Endometrium (tissue), 2 donors: Measurements from ENCODE around the gene OPALIN.
"Not testable (repeated sequence)": the region's sequence is repeated elsewhere in the genome, so short reads cannot be mapped to it uniquely, and the experiment has no call there.

Experiments used
- FAIRE-seq: peaks from 2 replicates; lab custom pipeline; 2012; peaks lifted over from hg19 to GRCh38; lab: Jason Lieb, UNC
- donor health status: control.
- donor health status: control.

Gene OPALIN

DNA sequence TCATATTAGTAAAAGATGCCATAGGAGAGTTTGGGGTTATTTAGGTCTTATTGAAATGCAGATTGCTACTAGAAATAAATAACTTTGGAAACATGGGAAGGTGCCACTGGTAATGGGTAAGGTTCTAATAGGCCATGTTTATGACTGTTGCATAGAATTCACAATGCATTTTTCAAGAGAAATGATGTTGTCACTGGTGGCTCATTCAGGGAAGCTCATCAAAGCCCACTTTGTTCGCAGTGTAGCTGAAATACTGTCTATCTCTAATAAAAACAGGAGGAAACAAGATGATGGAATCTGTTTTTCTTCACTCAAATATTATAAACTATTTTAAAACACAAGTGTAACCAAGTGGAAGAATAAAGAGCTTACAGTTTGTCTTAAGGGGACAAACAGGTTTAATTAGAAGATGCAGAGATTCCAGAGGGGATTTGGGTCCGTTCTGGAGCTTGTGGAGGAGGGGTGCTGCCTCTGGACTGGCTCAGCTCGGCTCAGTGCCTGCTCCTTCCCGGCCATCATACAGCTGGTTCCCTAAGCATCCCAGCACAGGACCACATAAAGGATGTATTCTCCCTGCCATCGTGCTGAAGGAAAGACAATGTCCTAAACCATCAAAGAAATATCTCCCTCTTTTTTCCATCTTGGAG, 20.4 kb downstream of the OPALIN start:
- FAIRE-seq = no peak

DNA sequence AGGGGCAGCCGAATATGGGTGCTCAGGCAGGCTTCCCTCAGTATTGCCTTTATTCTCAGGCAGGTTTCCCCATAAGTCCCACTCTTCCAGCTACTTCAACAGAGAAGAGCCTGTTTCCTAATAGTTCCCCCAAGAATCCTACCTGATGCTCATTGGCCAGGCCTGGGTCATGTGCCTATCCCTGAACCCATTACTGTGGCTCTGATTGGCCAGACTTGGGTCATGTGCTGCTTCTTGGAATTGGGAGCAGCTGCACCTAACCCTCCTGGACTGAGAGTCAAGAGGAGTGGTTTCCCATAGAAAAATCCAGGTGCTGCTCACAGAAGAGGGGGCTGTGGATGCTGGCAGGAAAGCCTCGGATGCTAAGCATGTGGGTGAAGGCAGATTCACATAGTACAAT, 21.7 kb downstream of the OPALIN start:
- no peak for FAIRE-seq

DNA sequence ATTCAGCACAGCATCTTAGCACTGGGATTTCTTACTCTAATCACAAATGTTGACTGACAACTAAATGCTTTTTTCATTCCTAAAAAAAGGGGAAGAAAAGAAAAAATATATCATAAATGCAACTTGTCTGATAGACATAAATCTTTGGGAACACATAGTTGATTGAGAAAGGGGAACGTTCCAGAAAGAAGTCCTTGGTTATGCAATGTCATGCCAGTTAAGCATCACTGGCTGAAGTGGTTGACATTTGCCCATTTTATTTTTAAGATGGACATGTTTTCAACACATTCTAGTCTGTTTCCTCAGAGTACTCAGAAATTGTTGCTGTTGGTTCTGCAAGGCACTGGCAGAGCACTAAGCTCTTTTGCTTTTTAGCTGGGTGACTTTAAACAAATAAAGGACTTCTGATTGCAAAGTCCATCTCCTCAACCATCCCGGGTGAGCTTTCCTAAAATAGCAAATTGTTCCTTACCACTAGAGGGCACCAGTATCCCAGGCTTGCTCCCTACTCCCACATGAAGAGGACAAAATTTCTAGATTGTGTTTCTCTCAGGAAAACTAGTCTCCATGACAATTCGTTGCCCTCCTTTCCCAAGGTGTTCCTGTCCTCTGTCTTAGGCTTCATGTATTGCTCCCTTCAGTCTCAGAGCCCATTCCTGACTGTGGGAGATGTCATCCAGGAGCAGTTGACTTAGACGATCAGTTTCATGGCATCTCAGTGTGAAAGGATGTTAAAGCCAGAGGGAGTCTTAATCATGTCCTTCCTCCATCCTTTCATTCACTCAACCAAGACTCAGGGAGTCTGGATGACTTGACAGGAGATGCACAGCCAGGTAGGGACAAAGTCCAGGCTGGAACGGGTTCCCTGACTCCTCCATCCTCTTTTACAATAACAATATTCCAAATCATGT, 23.9 kb downstream of the OPALIN start:
- no peak for FAIRE-seq

DNA sequence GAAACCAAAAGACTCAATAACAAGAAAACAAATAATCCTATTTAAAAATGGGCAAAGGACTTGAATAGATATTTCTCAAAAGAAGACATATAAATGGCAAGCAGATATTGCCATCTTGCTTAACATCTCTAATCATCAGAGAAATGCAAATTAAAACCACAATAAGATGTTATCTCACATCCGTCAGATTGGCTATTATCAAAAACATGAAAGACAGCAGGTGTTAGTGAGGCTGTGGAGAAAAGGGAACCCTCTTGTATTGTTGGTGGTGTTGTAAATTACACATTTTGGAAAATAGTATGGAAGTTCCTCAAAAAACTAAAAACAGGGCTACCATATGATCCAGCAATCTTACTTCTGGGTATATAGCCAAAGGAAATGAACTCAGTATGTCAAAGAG, 25.7 kb downstream of the OPALIN start:
- FAIRE-seq = no peak

DNA sequence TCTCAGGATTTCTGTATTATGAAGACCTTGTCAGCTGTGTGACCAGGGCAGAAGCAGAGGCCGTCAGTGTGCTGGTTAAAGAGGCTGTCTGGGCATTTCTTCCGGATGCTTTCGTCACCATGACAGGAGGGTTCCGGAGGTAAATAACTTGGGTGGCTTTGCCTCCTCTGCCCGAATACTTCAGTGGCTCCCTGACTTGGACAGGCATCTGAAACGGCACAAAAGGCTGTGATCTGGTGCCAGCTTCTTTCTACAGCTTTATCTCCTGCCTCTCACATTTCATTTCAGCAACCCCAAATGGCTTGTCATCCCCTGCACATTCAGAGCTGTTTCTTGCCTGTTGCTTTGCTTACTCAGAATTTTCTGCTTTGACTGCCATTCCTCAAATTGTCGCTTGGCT, 31.3 kb downstream of the OPALIN start:
- FAIRE-seq = no peak

DNA sequence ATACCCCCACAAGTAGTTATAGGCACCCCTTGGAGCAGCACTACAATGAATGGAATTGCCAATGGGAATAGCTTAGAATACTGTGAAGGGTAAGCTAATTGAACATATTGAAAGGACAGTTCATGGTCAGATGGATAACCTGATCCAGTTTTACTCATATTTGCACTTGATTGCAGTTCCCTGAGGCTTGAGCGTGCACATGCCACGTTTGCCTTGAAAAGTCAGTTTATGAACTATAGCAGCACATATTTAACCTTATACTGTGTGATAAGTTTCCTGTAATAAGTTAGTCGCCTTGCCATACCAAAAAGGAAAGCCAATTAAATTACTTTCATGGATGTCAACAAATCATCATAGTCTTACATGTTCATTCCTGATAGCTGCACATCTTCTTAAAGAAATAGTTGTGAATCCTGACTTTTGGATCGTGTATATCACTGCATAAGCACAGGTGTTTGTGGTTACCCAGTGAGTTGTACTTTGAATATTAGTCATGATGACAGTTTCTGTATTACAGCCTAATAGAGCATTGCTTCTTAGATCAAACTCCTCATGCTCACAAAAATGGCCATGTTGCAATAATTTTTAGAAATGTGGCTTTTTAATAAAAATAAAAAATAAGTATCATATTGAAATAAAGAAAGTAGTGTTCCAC, 33.0 kb downstream of the OPALIN start:
- no peak for FAIRE-seq

DNA sequence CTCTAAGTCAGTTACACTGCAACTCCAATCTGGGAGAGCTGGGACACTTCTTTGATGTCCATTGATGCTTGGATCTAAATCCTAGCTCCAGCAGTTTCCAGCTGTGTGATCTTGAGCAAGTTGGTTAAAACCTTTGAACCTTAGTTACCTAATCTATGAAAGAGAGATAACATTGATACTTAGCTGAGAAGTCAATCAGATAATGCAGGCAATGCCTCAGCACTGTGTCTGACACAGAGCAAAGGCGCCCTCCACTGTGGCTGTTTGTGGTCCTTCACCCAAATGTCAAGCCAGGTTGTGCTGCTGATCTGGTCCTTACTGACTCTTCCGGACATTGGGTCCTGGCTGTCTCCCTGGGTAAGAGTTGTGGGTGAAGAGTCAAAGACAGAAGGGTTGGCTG, 34.4 kb downstream of the OPALIN start:
- FAIRE-seq = no peak

DNA sequence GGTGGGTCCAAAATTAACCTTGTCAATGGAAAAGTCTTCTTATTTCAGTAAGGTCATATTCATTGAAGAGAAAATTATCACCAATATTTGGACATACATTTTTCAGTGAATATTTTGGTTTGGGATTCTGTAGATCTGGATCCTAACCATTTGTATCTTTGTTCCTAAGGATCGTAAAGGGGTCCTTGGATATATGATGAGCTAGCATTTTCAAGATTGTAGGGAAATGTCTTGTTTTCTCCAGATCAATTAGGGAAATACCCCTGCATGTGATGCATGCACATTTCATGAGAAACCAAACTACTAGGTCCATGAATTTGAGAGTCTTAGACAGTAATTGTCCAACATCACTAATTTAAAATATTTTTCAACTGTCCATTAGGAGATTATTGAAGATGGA, 36.5 kb downstream of the OPALIN start:
- FAIRE-seq = no peak

DNA sequence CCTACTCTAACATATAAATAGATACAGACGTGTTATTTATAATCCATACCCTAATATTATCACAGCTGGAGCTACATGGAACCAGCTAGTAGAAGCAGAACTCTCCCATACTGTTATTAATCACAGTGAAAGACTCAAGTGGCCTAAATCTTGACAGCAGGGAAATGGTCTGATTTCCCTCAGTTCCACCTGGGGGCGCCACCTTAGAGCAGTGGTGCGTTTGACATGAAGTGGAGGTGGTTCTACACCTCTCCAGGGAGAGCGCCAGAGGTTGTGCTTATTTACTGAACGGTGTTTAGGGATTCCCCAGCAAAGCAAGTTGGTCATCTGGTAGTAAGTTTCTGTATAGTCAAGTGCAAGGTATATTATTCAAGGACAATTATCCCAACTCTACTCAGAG, 37.0 kb downstream of the OPALIN start:
- FAIRE-seq = no peak

DNA sequence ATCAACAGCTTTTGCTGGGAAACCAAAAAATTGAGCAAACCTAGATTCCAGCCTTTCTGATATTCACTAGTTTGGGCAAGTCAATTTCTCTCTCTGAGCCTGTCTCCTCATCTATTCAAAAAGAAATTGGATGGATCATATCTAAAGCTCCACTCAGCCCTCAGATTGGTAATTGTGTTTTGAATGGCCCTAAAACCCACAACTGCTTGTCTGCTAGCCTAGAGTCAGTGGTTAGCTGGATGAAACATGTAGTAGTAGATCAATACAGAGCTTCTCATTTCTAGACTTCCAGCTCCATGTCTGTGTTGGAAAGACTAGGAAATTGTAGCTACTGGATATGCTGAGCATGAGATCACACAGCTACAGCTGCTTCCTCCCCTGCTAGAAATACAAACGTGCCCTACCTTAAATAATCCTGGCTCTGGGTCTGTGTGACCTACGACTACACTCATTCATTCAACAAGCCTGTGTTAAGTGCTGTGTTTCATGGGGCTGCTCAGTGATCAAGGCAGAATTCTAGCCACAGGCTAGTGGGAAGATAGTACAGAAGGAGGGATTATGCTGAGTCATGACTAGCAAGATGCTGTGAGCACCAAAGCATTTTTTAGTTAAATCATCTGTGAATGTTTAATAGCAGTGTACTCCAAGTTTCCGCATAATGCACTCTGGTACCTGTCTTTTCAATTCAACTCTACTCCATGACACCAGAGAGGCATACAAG, 38.9 kb downstream of the OPALIN start:
- FAIRE-seq = no peak

DNA sequence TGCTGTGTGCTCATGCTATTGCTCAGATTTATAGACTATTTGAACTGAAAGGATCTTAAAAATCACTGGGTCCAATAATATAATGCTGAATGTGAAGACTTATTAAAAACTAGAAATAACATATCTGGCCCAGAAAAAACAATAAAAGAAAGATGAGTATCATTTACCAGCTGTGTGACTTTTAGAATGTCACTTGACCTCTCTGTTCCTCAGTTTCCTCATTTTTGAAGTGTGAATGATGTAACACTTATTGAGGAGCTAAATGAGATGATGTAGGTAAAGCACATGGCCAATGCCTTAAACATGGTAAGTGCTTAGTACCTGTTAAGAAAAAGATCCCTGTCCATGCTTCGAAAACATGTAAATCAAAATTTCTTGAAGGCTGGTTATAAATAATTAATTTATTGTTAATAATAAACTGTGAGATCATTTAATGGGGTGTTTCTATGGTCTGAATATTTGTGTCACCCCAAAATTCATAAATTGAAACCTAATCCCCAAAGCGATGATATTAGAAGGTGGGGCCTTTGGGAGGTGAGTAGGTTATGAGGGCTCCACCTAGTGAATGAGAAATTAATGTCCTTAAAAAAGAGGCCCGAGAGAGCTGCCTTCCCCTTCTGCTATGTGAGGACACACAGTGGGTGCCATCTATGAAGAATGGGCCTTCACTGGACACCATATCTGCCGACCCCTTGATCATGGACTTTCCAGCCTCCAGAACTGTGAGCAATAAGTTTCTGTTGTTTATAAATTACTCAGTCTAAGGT, 41.6 kb downstream of the OPALIN start:
- no peak for FAIRE-seq

DNA sequence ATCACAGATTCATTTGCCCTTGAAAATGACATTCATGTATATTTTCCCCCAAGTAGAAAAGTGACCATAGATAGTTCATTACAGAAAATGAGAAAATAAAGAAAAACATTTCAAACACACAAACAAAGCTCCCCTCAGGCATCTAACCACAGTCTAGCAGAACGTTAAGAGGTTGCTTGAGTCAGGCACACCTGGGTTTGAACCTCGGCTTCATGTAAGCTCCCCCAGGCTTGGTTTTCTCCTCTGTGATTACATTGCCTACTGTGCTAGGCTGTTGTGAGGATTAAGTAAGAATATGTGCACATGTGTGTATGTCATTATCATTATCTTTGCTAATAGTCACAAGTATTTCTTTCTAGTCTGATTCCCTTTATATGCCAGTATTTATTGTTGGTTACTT, 45.5 kb downstream of the OPALIN start:
- no peak for FAIRE-seq

DNA sequence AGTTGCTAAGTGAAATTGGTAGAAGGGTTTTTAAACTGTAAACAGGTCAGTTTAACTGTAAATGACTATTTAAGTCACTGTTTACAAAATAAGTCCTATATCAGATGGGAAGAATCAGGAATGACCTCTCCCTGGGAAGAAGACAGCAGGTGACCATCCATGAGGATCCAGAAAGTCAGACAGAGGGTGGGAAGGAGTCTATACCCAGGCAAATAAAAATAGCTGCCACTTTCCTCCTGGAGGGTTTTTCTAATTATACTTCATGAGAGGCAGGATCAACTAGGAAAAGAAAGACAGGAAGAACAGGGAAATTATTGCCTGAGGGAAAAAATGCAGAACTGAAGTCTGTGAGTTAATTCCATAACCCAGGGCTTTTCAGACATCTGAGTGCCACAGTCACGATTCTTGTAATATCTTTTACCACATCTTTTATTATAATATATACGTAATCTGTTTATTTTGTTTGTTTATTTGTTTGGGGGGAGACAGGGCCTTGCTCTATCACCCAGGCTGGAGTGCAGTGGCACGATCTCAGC, 47.6 kb downstream of the OPALIN start:
- FAIRE-seq = no peak

DNA sequence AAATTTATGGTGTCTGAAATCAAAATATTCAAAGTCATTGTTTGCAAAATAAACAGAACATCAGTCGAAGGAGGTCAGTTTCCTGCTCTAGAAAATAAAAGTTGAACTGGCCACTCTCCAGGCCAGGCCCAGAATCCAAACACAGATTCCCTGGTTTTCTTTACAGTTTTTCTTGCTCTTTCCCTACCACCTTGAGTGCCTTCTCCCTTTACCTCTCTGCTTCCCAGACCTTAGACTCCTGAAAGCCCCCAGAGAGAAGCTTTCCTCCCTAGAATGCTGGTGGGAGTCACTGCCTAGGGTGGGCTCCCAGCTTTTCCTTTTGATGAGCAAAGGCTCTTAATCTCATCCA, 48.5 kb downstream of the OPALIN start:
- FAIRE-seq = no peak

DNA sequence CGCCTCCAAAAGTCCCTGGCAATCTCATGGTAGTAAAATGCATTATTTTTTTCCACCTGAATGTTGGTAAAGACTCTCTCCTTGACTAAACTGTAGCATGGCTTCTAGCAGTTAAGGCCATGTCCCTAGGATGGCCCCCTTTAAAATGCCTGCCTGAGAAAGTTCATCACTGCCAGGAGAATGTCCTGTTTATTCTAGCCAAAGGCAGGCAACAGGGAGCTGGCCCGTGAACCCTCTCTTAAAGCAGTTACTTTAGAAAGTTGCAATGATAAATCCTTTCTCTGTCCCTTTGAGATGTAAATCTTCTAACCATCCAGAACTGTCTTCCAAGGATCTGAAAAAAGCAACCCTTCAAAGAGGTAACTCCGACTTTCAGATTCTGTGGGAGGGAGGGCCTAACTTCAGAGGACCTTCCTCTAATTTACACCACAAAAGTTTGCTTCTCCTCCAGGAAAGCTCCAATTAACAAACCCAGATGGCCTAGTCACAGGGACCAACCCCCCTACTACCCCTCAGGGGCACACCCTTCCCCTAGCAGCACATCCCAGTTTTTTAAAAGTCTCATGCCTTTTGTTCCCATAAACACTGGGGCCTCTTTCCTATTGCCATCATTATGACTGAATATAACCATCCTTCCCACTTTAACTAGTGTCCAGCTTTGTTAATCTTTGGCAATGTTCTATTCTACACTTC, 49.0 kb downstream of the OPALIN start:
- peak; percentile 92 for FAIRE-seq

DNA sequence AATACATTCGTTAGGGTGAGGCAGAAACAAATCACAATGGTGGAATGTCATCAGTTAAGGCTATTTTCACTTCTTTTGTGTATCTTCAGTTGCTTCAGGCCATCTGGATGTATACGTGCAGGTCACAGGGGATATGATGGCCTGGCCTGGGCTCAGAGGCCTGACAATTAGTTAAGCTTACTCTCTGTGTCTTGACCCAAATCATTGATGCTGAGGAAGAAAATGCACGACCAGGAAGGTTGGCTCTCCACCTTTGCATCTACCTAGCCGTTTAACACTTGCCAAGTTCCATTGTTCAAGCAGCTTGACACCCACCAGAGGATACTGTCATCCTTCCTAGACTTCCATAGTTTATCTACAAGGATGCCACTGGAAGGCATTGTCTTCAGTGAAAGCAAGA, 49.9 kb downstream of the OPALIN start:
- FAIRE-seq = not testable (repeated sequence)

DNA sequence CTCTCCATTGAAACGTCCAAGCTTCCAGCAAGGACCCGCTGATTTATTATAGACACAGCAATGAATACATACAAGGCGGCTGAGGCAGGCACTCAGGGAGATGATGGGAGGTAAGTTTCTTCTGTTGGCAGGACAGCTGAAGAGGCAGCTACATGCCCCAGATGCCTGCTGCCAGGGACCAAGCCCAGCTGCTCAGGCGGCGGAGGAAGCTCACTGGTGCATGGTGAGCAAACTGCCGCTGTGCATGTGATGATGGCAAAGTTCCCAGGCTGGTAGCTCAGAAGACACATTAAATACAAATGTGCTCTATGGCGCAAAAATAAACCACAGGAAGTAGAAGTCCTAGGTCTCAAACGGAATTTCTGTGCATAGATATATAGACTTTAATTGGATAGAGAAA, 52.3 kb downstream of the OPALIN start:
- FAIRE-seq = no peak

DNA sequence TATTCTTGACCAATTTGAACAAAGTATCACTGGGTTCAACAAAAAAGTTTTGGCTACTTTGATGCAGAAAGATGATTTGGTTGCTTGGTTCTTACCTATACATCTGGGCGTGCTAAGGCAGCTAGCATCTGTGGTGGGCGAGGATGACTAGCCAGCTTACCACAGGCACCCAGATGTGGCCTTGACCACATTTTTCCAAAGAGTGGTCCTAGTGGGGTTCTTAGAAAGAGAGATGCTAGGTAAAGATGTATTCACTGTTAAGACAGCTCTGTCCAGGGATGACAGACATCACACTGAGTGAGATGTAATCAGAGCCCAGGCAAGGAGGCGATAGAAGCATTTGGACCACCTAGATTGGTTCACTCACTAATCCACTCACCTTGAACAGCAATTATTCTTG, 53.8 kb downstream of the OPALIN start:
- FAIRE-seq = no peak

DNA sequence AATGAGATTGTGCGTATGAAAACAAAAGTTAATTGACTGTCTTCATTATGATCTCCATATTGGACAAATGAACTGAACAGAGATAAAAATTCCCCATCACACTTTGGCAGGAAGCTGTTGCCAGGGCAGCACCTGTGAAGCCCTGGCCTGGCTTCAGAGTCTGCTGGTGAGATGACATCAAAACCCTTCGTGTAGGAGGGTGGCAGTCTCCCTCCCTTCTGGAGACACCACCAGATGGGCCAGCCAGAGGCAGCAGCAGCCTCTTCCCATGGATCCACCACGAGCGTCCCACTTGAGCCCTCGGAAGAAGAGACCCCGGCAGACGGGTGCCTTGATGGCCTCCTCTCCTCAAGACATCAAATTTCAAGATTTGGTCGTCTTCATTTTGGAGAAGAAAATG, 54.6 kb downstream of the OPALIN start, which contains the start of gene DNTT:
Gene DNTT (plus strand): TSS at position 205 of the 400 bp plus-strand sequence. CDS start 64 bp downstream, at position 269.
- no peak for FAIRE-seq

DNA sequence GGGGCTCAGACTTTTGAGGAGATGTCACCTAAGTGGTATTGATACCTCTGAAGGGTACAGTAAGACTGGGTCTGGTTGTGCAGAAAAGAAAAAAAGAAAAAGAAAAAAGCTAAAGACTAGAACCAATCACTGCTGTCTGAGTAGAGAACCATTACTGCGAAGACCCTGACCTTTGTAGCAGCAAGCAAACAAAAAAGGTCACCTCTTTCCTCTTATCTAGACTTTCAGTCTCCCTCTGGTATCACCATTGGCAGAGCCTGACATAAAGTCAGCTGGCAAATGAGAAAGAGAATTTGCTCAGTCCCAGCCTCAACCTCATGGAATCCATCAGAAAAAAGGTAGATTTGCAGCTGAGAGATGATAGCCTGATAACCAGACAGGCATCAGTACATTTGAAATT, 57.2 kb downstream of the OPALIN start:
- no peak for FAIRE-seq

DNA sequence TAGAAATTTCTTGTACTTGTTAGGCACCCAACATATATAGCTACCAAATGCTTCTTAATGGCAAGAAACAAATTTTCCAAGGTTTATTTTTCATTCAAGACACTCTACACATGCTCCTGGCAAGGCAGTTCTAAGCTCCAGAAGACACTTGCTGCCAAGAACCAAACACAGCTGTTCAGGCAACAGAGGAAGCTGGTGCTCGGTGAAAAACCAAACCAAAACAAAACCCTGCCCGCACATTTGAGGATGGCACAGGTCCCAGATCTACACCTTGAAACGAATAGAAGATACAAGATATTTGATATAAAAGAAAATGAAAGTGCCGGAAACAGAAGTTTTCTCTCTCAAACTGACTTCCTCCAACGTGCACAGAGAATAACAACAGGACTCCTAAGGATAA, 59.4 kb downstream of the OPALIN start:
- FAIRE-seq = no peak
